ENCODE results near the gene RNASEH2A. TPM values are rescaled to one million over a fixed set of nuclear protein-coding genes. Genes with fewer than 3 reads are reported as not detected.
"Not testable (repeated sequence)": the region's sequence is repeated elsewhere in the genome, so short reads cannot be mapped to it uniquely, and the experiment has no call there.

The RNASEH2A gene
- total and polyA plus RNA-seq, 4 experiments from 2014 or later = 10.5 to 23.5 (median 14.7) TPM

- peaks cover 19 to 47% (median 33%) of the 10 kb centered on the region in 4 donors for H3K4me1 Mint-ChIP-seq
- POLR2A ChIA-PET (ENCODE audit: partially characterized antibody) = interaction anchor here (1.6 to 20.0 kb wide), 6 partner anchors 10 to 121 kb away, joined by 3 to 1162 read pairs (median 8); partner anchors contain the start of genes DHPS, GET3, HOOK2 and JUNB
Measured at GRCh38 chr19:12802267-12803106, 3.9 kb upstream of the RNASEH2A start.

GRCh38 chr19:12804051-12804450 is 2.3 kb upstream of the RNASEH2A start:
- CTCF ChIA-PET (ENCODE audit: partially characterized antibody) = interaction anchor here (17.4 kb wide), 1 partner anchor 33 kb away, joined by 906 read pairs; the partner anchor contains the start of gene HOOK2

More at GRCh38 chr19:12802267-12803106, 3.9 kb upstream of the RNASEH2A start:
- Mint-ChIP-seq H3K27ac (peak overlapping the region; percentile 48 to 91 (median 78)), H3K4me3 (peak overlapping the region; percentile 77 to 92 (median 90)), H3K27me3 (no peaks in the 10 kb centered on the region), H3K36me3 (peaks cover 0 to 19% of the 10 kb centered on the region in 2 donors), H3K9me3 (no peaks in the 10 kb centered on the region)
- Histone ChIP-seq H3K9me3 (ENCODE audit: control insufficient read depth in 1 of 2, low read length in 2 of 2) (no peaks in the 10 kb centered on the region), H3K27me3 (ENCODE audit: insufficient read depth, low read length) (no peaks in the 10 kb centered on the region), H3K4me1 (ENCODE audit: insufficient read depth, low read length) (peaks cover 37% of the 10 kb centered on the region), H3K36me3 (ENCODE audit: insufficient read depth, low read length) (peaks cover 11% of the 10 kb centered on the region), H3K4me3 (ENCODE audit: low read length in 2 of 2) (peak overlapping the region; percentile 57 to 65), H3K27ac (ENCODE audit: low read depth, low read length) (peak overlapping the region; percentile 67)
- DNase-seq = no peak
- CTCF ChIA-PET (ENCODE audit: partially characterized antibody) = interaction anchor here (0.8 to 17.4 kb wide), 7 partner anchors 10 to 125 kb away, joined by 3 to 906 read pairs (median 6); partner anchors contain the start of gene HOOK2
- intact Hi-C loops (cut with micrococcal nuclease) = no loop called here

DNA sequence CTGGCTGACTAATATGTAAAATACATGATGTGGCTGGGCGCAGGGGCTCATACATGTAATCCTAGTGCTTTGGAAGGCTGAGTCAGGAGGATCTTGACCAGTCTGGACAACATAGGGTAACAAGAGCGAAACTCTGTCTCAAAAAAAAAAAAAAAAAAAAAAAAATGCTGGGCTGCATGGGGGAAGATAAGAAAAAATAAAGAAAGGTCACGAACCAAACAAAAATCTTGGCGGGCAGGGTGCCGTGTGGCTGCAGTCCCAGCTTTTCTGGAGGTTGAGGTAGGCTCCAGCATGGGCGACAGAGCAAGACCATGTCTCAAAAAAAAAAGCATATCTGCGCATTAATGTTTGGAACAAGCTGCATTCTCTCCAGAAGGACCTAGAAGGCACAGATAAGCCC is 8.7 kb downstream of the RNASEH2A start:
- Histone ChIP-seq H3K36me3 (ENCODE audit: insufficient read depth, low read length) (no peaks in the 10 kb centered on the region), H3K27me3 (ENCODE audit: insufficient read depth, low read length) (no peaks in the 10 kb centered on the region), H3K4me3 (ENCODE audit: low read length in 2 of 2) (no peak overlapping the region), H3K27ac (ENCODE audit: low read depth, low read length) (no peak overlapping the region), H3K4me1 (ENCODE audit: insufficient read depth, low read length) (no peaks in the 10 kb centered on the region), H3K9me3 (ENCODE audit: control insufficient read depth in 1 of 2, low read length in 2 of 2) (no peaks in the 10 kb centered on the region)
- Mint-ChIP-seq H3K9me3 (no peaks in the 10 kb centered on the region), H3K4me3 (no peak overlapping the region), H3K27ac (no peak overlapping the region), H3K36me3 (peaks cover 7 to 9% of the 10 kb centered on the region in 2 donors), H3K4me1 (no peaks in the 10 kb centered on the region), H3K27me3 (no peaks in the 10 kb centered on the region)
- ChIA-PET CTCF (ENCODE audit: partially characterized antibody) (interaction anchor here (0.8 kb wide), 1 partner anchor 33 kb away, joined by 3 read pairs; no protein-coding TSS in a partner anchor), POLR2A (ENCODE audit: partially characterized antibody) (interaction anchor here (1.3 kb wide), 1 partner anchor 9 kb away, joined by 4 read pairs; the partner anchor contains the start of gene RNASEH2A)
- DNase-seq = no peak
- intact Hi-C loops (cut with micrococcal nuclease) = no loop called here

More at GRCh38 chr19:12804051-12804450, 2.3 kb upstream of the RNASEH2A start:
- no peak overlapping the region for H3K27ac Mint-ChIP-seq
- no peak for DNase-seq
- intact Hi-C loops (cut with micrococcal nuclease) = no loop called here
- Histone ChIP-seq H3K4me1 (ENCODE audit: insufficient read depth, low read length) (peaks cover 37% of the 10 kb centered on the region), H3K9me3 (ENCODE audit: control insufficient read depth in 1 of 2, low read length in 2 of 2) (no peaks in the 10 kb centered on the region), H3K27me3 (ENCODE audit: insufficient read depth, low read length) (no peaks in the 10 kb centered on the region), H3K27ac (ENCODE audit: low read depth, low read length) (no peak overlapping the region), H3K4me3 (ENCODE audit: low read length in 2 of 2) (no peak overlapping the region), H3K36me3 (ENCODE audit: insufficient read depth, low read length) (peaks cover 11% of the 10 kb centered on the region)
- peaks cover 20 to 52% (median 35%) of the 10 kb centered on the region in 4 donors for H3K4me1 Mint-ChIP-seq
- H3K36me3 Mint-ChIP-seq = peaks cover 0 to 19% of the 10 kb centered on the region in 2 donors
- no peak overlapping the region for H3K4me3 Mint-ChIP-seq
- POLR2A ChIA-PET (ENCODE audit: partially characterized antibody) = interaction anchor here (5.6 to 20.0 kb wide), 2 partner anchors 11 to 28 kb away, joined by 68 to 1162 read pairs; partner anchors contain the start of genes HOOK2 and JUNB
- no peaks in the 10 kb centered on the region for H3K9me3 Mint-ChIP-seq
- no peaks in the 10 kb centered on the region for H3K27me3 Mint-ChIP-seq

- H3K36me3 ChIP-seq (ENCODE audit: insufficient read depth, low read length); H3K4me3 ChIP-seq (ENCODE audit: low read length in 2 of 2); H3K4me1 ChIP-seq (ENCODE audit: insufficient read depth, low read length); intact Hi-C loops (cut with micrococcal nuclease); H3K27me3 ChIP-seq (ENCODE audit: insufficient read depth, low read length); H3K9me3 ChIP-seq (ENCODE audit: control insufficient read depth in 1 of 2, low read length in 2 of 2); H3K9me3 Mint-ChIP-seq; H3K27ac ChIP-seq (ENCODE audit: low read depth, low read length); H3K27me3 Mint-ChIP-seq; H3K4me1 Mint-ChIP-seq; POLR2A ChIA-PET (ENCODE audit: partially characterized antibody); H3K4me3 Mint-ChIP-seq; DNase-seq; H3K27ac Mint-ChIP-seq: not testable (repeated sequence)
- CTCF ChIA-PET (ENCODE audit: partially characterized antibody) = interaction anchor here (1.3 kb wide), 1 partner anchor 31 kb away, joined by 3 read pairs; no protein-coding TSS in a partner anchor
- H3K36me3 Mint-ChIP-seq = peaks cover 7 to 14% of the 10 kb centered on the region in 2 donors
Measured at GRCh38 chr19:12817188-12817587, 10.8 kb downstream of the RNASEH2A start.

GRCh38 chr19:12817810-12818209 is 11.4 kb downstream of the RNASEH2A start:
- intact Hi-C loops (cut with micrococcal nuclease); H3K27me3 ChIP-seq (ENCODE audit: insufficient read depth, low read length); H3K4me3 Mint-ChIP-seq; H3K27ac ChIP-seq (ENCODE audit: low read depth, low read length); H3K36me3 ChIP-seq (ENCODE audit: insufficient read depth, low read length); H3K4me3 ChIP-seq (ENCODE audit: low read length in 2 of 2); H3K9me3 Mint-ChIP-seq; DNase-seq; H3K27me3 Mint-ChIP-seq; POLR2A ChIA-PET (ENCODE audit: partially characterized antibody); H3K4me1 Mint-ChIP-seq; H3K9me3 ChIP-seq (ENCODE audit: control insufficient read depth in 1 of 2, low read length in 2 of 2); H3K4me1 ChIP-seq (ENCODE audit: insufficient read depth, low read length): not testable (repeated sequence)
- Mint-ChIP-seq H3K27ac (peak overlapping the region in 2 of 7 donors; percentile 56 to 82), H3K36me3 (peaks cover 7 to 14% of the 10 kb centered on the region in 2 donors)
- CTCF ChIA-PET (ENCODE audit: partially characterized antibody) = interaction anchor here (1.3 to 1.8 kb wide), 3 partner anchors 22 to 60 kb away, joined by 3 to 6 read pairs (median 4); no protein-coding TSS in a partner anchor

- Histone ChIP-seq H3K27ac (ENCODE audit: low read depth, low read length) (no peak overlapping the region), H3K4me1 (ENCODE audit: insufficient read depth, low read length) (peaks cover 8% of the 10 kb centered on the region), H3K4me3 (ENCODE audit: low read length in 2 of 2) (no peak overlapping the region), H3K27me3 (ENCODE audit: insufficient read depth, low read length) (peaks cover 12% of the 10 kb centered on the region), H3K36me3 (ENCODE audit: insufficient read depth, low read length) (no peaks in the 10 kb centered on the region), H3K9me3 (ENCODE audit: control insufficient read depth in 1 of 2, low read length in 2 of 2) (no peaks in the 10 kb centered on the region)
- peaks cover 0 to 5% of the 10 kb centered on the region in 2 donors for H3K36me3 Mint-ChIP-seq
- intact Hi-C loops (cut with micrococcal nuclease) = no loop called here
- peaks cover 17 to 18% of the 10 kb centered on the region in 2 donors for H3K27me3 Mint-ChIP-seq
- no peak overlapping the region for H3K4me3 Mint-ChIP-seq
- H3K9me3 Mint-ChIP-seq = peaks cover 0 to 6% (median 4%) of the 10 kb centered on the region in 8 donors
- no peak overlapping the region for H3K27ac Mint-ChIP-seq
- POLR2A ChIA-PET (ENCODE audit: partially characterized antibody) = no interaction called here
- CTCF ChIA-PET (ENCODE audit: partially characterized antibody) = interaction anchor here (1.5 to 1.8 kb wide), 2 partner anchors 25 to 56 kb away, joined by 4 read pairs; no protein-coding TSS in a partner anchor
- DNase-seq = no peak
- peaks cover 3 to 11% (median 5%) of the 10 kb centered on the region in 4 donors for H3K4me1 Mint-ChIP-seq
Measured at GRCh38 chr19:12821761-12822160, 15.4 kb downstream of the RNASEH2A start.

Measured in CD4-positive, alpha-beta memory T cell (primary cell).